H1 (cell line): ENCODE results near the gene GRAMD1B. TPM values are rescaled to one million over a fixed set of nuclear protein-coding genes. Genes with fewer than 3 reads are reported as not detected.

Experiments
- CTCF ChIA-PET: fragments of 300-600 bp; sonication (Branson Sonifier 250); formaldehyde crosslinking; loops from one replicate; lab custom pipeline; 2021; ENCODE audit not compliant: partially characterized antibody; lab: Charles Lee
- POLR2A ChIA-PET: fragments of 300-600 bp; sonication (Branson Sonifier 250); formaldehyde crosslinking; loops from one replicate; lab custom pipeline; 2021; ENCODE audit warnings: inconsistent platforms; ENCODE audit not compliant: partially characterized antibody; lab: Charles Lee
- DNase-seq, 2 experiments: peaks; one replicate each; pipeline versions ENCODE4 v3.0.0 to v3.0.0-alpha.2; 2010 to 2022; ENCODE audit warnings: low spot score in 2 of 2, low read depth in 1 of 2, mixed read lengths in 1 of 2
- FAIRE-seq: peaks from 2 replicates; lab custom pipeline; 2011; peaks lifted over from hg19 to GRCh38; lab: Jason Lieb, UNC
- H2AFZ ChIP-seq: 2 replicates; pipeline ENCODE4 v1.8.1; 2012; ENCODE audit warnings: low read length, inconsistent platforms
- H2AK5ac ChIP-seq: 2 replicates; pipeline ENCODE4 v1.6.1; 2013; ENCODE audit warnings: low read depth, low read length
- H2BK120ac ChIP-seq: replicated peaks from 2 replicates; pipeline ENCODE3; 2013; ENCODE audit warnings: low read depth, low read length, inconsistent platforms
- H2BK12ac ChIP-seq: 2 replicates; pipeline ENCODE4 v1.6.1; 2013; ENCODE audit warnings: low read depth, low read length
- H2BK15ac ChIP-seq: 2 replicates; pipeline ENCODE4 v1.6.1; 2013; ENCODE audit warnings: low read length
- H2BK20ac ChIP-seq: 2 replicates; pipeline ENCODE4 v1.6.1; 2013; ENCODE audit warnings: low read length
- H2BK5ac ChIP-seq: 2 replicates; pipeline ENCODE4 v1.6.1; 2013; ENCODE audit warnings: low read depth, low read length
- H3K14ac ChIP-seq: 2 replicates; pipeline ENCODE4 v1.6.1; 2013; ENCODE audit warnings: inconsistent platforms; ENCODE audit not compliant: insufficient read length
- H3K18ac ChIP-seq: 2 replicates; pipeline ENCODE4 v1.6.1; 2013; ENCODE audit warnings: low read length; ENCODE audit errors: extremely low read depth
- H3K23ac ChIP-seq: 2 replicates; pipeline ENCODE4 v1.6.1; 2013; ENCODE audit warnings: inconsistent platforms; ENCODE audit not compliant: insufficient read length
- H3K23me2 ChIP-seq: 2 replicates; pipeline ENCODE4 v1.6.1; 2013; ENCODE audit warnings: low read depth, low read length
- H3K27ac ChIP-seq: 2 replicates; pipeline ENCODE4 v1.6.1; 2011; ENCODE audit warnings: low read depth, low read length, inconsistent platforms
- H3K27me3 ChIP-seq, 4 experiments: replicated peaks in 1 of 4; 1 replicate in 1 of 4; 2 replicates in 3 of 4; pipeline versions ENCODE4 v1.6.1 to v1.8.1; 2011 to 2013; ENCODE audit warnings: low read length in 3 of 4, mild to moderate bottlenecking in 3 of 4, inconsistent platforms in 2 of 4, mixed read lengths in 2 of 4, moderate library complexity in 1 of 4; ENCODE audit not compliant: control insufficient read depth in 3 of 4, insufficient read depth in 3 of 4; ENCODE audit errors: extremely low read depth in 1 of 4
- H3K36me3 ChIP-seq, 4 experiments: 2 replicates each; pipeline versions ENCODE4 v1.6.1 to v1.8.1; 2011 to 2013; ENCODE audit warnings: mild to moderate bottlenecking in 4 of 4, low read length in 3 of 4, moderate library complexity in 2 of 4, control low read depth in 1 of 4, inconsistent platforms in 1 of 4; ENCODE audit not compliant: insufficient read depth in 4 of 4, control insufficient read depth in 2 of 4
- H3K4ac ChIP-seq: replicated peaks from 2 replicates; pipeline ENCODE3; 2013; ENCODE audit warnings: low read length, low read depth, mixed read lengths, inconsistent platforms; ENCODE audit not compliant: insufficient read length
- H3K4me1 ChIP-seq, 4 experiments: replicated peaks in 1 of 4; 1 replicate in 1 of 4; 2 replicates in 3 of 4; pipeline versions ENCODE4 v1.6.1 to v1.8.1; 2011 to 2013; ENCODE audit warnings: low read length in 3 of 4, inconsistent platforms in 2 of 4, mixed read lengths in 1 of 4; ENCODE audit not compliant: insufficient read depth in 4 of 4, control insufficient read depth in 3 of 4
- H3K4me2 ChIP-seq, 2 experiments: 2 replicates each; pipeline versions ENCODE4 v1.6.1 to v1.8.1; 2011 to 2013; ENCODE audit warnings: low read depth in 2 of 2, low read length in 2 of 2, control low read depth in 1 of 2, inconsistent platforms in 1 of 2, mild to moderate bottlenecking in 1 of 2; ENCODE audit not compliant: insufficient read depth in 1 of 2
- H3K4me3 ChIP-seq, 4 experiments: fragments of 200-600, 300-600 bp in 1 of 4; sonication (generic), shearing (Covaris generic), sonication (Bioruptor Twin) in 1 of 4; 2 replicates each; pipeline versions ENCODE4 v1.5.1 to v1.8.1; 2011 to 2016; ENCODE audit warnings: low read length in 4 of 4, low read depth in 3 of 4, control low read depth in 2 of 4, inconsistent platforms in 2 of 4, mild to moderate bottlenecking in 2 of 4, mixed read lengths in 1 of 4, moderate library complexity in 1 of 4; ENCODE audit not compliant: insufficient read depth in 2 of 4; ENCODE audit errors: extremely low read depth in 1 of 4
- H3K56ac ChIP-seq: replicated peaks from 2 replicates; pipeline ENCODE3; 2013; ENCODE audit warnings: low read depth, mild to moderate bottlenecking, mixed read lengths, low read length, inconsistent platforms; ENCODE audit not compliant: insufficient read length
- H3K79me1 ChIP-seq: 2 replicates; pipeline ENCODE4 v1.6.1; 2013; ENCODE audit warnings: low read depth, low read length, control low read depth
- H3K79me2 ChIP-seq, 2 experiments: 2 replicates each; pipeline versions ENCODE4 v1.6.1 to v1.8.1; 2012 to 2013; ENCODE audit warnings: low read length in 2 of 2, mild to moderate bottlenecking in 2 of 2, inconsistent platforms in 1 of 2; ENCODE audit not compliant: insufficient read depth in 2 of 2, control insufficient read depth in 1 of 2
- H3K9ac ChIP-seq, 4 experiments: replicated peaks in 1 of 4; 1 replicate in 1 of 4; 2 replicates in 3 of 4; pipeline versions ENCODE4 v1.6.1 to v1.8.1; 2011 to 2013; ENCODE audit warnings: low read depth in 3 of 4, low read length in 3 of 4, control low read depth in 2 of 4, mild to moderate bottlenecking in 2 of 4, moderate library complexity in 2 of 4, inconsistent platforms in 1 of 4; ENCODE audit errors: extremely low read depth in 1 of 4
- H3K9me3 ChIP-seq, 2 experiments: 2 replicates each; pipeline versions ENCODE4 v1.6.1 to v1.8.1; 2012 to 2013; ENCODE audit warnings: mild to moderate bottlenecking in 2 of 2, moderate library complexity in 2 of 2, control low read depth in 1 of 2, inconsistent platforms in 1 of 2, low read depth in 1 of 2, low read length in 1 of 2, mixed read lengths in 1 of 2; ENCODE audit not compliant: insufficient read depth in 2 of 2
- H4K20me1 ChIP-seq, 2 experiments: replicated peaks in 1 of 2; 2 replicates each; pipeline versions ENCODE3 to v1.8.1; 2011 to 2013; ENCODE audit warnings: inconsistent platforms in 2 of 2, low read length in 2 of 2, mild to moderate bottlenecking in 1 of 2; ENCODE audit not compliant: insufficient read depth in 2 of 2, control insufficient read depth in 1 of 2
- H4K5ac ChIP-seq: 2 replicates; pipeline ENCODE4 v1.6.1; 2013; ENCODE audit warnings: low read length, low read depth, mixed read lengths, inconsistent platforms; ENCODE audit not compliant: insufficient read length
- H4K8ac ChIP-seq: 2 replicates; pipeline ENCODE4 v1.8.0; 2013; ENCODE audit warnings: mild to moderate bottlenecking, moderate library complexity, low read length, inconsistent platforms; ENCODE audit not compliant: insufficient read depth; ENCODE audit errors: extremely low read depth
- H4K91ac ChIP-seq: replicated peaks from 2 replicates; pipeline ENCODE3; 2013; ENCODE audit warnings: low read length, mixed read lengths, inconsistent platforms; ENCODE audit not compliant: insufficient read length
- CHD2 ChIP-seq: IDR thresholded peaks from 2 replicates; pipeline ENCODE4 v1.6.1; 2012; ENCODE audit warnings: low read length, improper control_type of control experiment
- CREB1 ChIP-seq: IDR thresholded peaks from 2 replicates; pipeline ENCODE4 v1.6.1; 2012; ENCODE audit warnings: inconsistent platforms
- GABPA ChIP-seq: IDR thresholded peaks from 2 replicates; pipeline ENCODE4 v1.6.1; 2011; ENCODE audit warnings: mild to moderate bottlenecking, low read length, moderate library complexity, borderline replicate concordance; ENCODE audit not compliant: insufficient read depth
- HDAC6 ChIP-seq: IDR thresholded peaks from one replicate; pipeline ENCODE4 v1.7.1; 2012; ENCODE audit warnings: low read depth, mild to moderate bottlenecking, inconsistent platforms, low read length, moderate library complexity
- JUN ChIP-seq: IDR thresholded peaks from 2 replicates; pipeline ENCODE4 v1.6.1; 2011; ENCODE audit warnings: low read depth, mild to moderate bottlenecking, improper control_type of control experiment, low read length
- JUND ChIP-seq: IDR thresholded peaks from 2 replicates; pipeline ENCODE4 v1.6.1; 2011; ENCODE audit warnings: mild to moderate bottlenecking, improper control_type of control experiment, low read length
- KDM1A ChIP-seq: fragments of 200-600, 300-600 bp; sonication (generic); IDR thresholded peaks from 2 replicates; pipeline ENCODE4 v1.7.1; 2016; ENCODE audit warnings: mild to moderate bottlenecking, low read length, borderline replicate concordance
- KDM4A ChIP-seq: IDR thresholded peaks from one replicate; pipeline ENCODE4 v1.7.1; 2012; ENCODE audit warnings: low read depth, mild to moderate bottlenecking, moderate library complexity, low read length, inconsistent platforms; ENCODE audit not compliant: severe bottlenecking
- NRF1 ChIP-seq: IDR thresholded peaks from 2 replicates; pipeline ENCODE4 v1.6.1; 2011; ENCODE audit warnings: mild to moderate bottlenecking, low read depth, low read length, improper control_type of control experiment
- RNF2 ChIP-seq: fragments of 200-900, 300-1000 bp; sonication (generic); IDR thresholded peaks from 2 replicates; pipeline ENCODE4 v1.7.1; 2016; ENCODE audit warnings: borderline replicate concordance, low read depth, mild to moderate bottlenecking, antibody characterized with exemption, low read length; ENCODE audit not compliant: poor library complexity, severe bottlenecking; ENCODE audit errors: missing control alignments
- RXRA ChIP-seq: IDR thresholded peaks from 2 replicates; pipeline ENCODE4 v1.6.1; 2011; ENCODE audit warnings: low read depth, mild to moderate bottlenecking, low read length, moderate library complexity; ENCODE audit not compliant: insufficient read depth
- TAF1 ChIP-seq: IDR thresholded peaks from 2 replicates; pipeline ENCODE4 v1.6.1; 2011; ENCODE audit warnings: mild to moderate bottlenecking, low read depth, low read length
- TAF7 ChIP-seq: optimal IDR thresholded peaks from 2 replicates; pipeline ENCODE3; 2011; ENCODE audit warnings: low read depth, mild to moderate bottlenecking, inconsistent platforms, low read length, moderate library complexity, borderline replicate concordance
- TEAD4 ChIP-seq: IDR thresholded peaks from 2 replicates; pipeline ENCODE4 v1.6.1; 2012; ENCODE audit warnings: low read depth, low read length, inconsistent platforms, mixed read lengths
- WGBS, 2 experiments: shearing (Covaris generic) in 1 of 2; methylation state at CpG; one replicate each; pipeline versions ENCODE4 v1.1.6 to v1.1.7; 2013 to 2015; ENCODE audit warnings: low lambda C conversion rate in 2 of 2, mixed read lengths in 2 of 2, inconsistent platforms in 1 of 2, low coverage in 1 of 2, missing lambda C conversion rate in 1 of 2; ENCODE audit not compliant: insufficient replicate concordance in 2 of 2, insufficient coverage in 1 of 2, insufficient read length in 1 of 2; ENCODE audit errors: extremely low coverage in 1 of 2, missing lambda C conversion rate in 1 of 2; 5-methylcytosine and 5-hydroxymethylcytosine counted together
- polyA plus RNA-seq, 7 experiments: library from polyadenylated mRNA; depleted of rRNA in 3 of 7; stranded (reverse) in 5 of 7; unstranded in 2 of 7; fragments of >200 nt in 5 of 7; fragments of 200-250 nt in 2 of 7; gene quantifications; 1 replicate in 5 of 7; 2 replicates in 1 of 7; 4 replicates in 1 of 7; pipeline versions ENCODE4 v1.2.1 to v1.2.3, GENCODE V29; 2011 to 2013; ENCODE audit warnings: missing spikeins in 2 of 7, mixed read lengths in 2 of 7
- total RNA-seq: library from RNA; stranded (reverse); fragmentation: NEBNext Ultra II Directional; extraction: Animal tissue kit (Norgen Biotek cat#: 25700); gene quantifications from 2 replicates; pipeline ENCODE4 v1.2.1, GENCODE V29; 2021

The GRAMD1B gene
- total and polyA plus RNA-seq, 2 of the 8 experiments (the other 6 are each of a cell fraction or from before 2014, with no cell fraction given) = 10.1 to 21.2 TPM

DNA sequence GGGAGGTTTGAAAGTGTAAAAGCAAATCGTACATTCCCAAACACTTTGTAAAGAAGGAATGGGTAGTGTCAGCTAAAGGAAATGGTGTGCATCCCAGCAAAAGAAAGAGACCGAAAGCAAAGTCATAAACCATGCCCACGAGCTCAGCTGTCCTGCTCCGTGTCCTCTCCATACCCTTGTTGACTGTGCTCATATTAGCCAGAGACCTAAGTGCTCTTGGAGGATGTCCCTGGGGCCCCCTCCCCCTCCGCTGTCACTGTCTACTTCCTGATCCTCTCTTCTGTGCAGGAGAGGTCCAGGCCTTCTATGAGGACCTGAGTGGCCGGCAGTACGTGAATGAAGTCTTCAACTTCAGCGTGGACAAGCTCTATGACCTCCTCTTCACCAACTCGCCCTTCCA lies 178.3 kb downstream of the GRAMD1B start:
- H3K9me3 ChIP-seq = no peaks in the 10 kb centered on the region
- no peak overlapping the region for H3K9ac ChIP-seq
- H2BK5ac ChIP-seq = no peak overlapping the region
- TF ChIP-seq RNF2 (no peak), TAF1 (no peak), JUND (no peak), HDAC6 (no peak), KDM4A (no peak), CREB1 (no peak), RXRA (no peak), GABPA (no peak), NRF1 (no peak), CHD2 (no peak), JUN (no peak), TAF7 (no peak), KDM1A (no peak), TEAD4 (no peak)
- 91% methylated on average over 9 of the region's 9 CpGs; no CpG with 5 or more reads in 1 of the 2 experiments for WGBS, 2 experiments
- H3K4me1 ChIP-seq = no peaks in the 10 kb centered on the region
- H4K5ac ChIP-seq = no peak overlapping the region
- no peak overlapping the region for H3K18ac ChIP-seq
- H4K91ac ChIP-seq = no peak overlapping the region
- no peak overlapping the region for H3K4ac ChIP-seq
- no peak for DNase-seq
- no peak overlapping the region for H3K4me3 ChIP-seq
- no peak overlapping the region for H3K14ac ChIP-seq
- no peak overlapping the region for H2AK5ac ChIP-seq
- no peak overlapping the region for H2BK15ac ChIP-seq
- no peak overlapping the region for H2BK12ac ChIP-seq
- H4K8ac ChIP-seq = no peak overlapping the region
- no peaks in the 10 kb centered on the region for H3K79me2 ChIP-seq
- no peaks in the 10 kb centered on the region for H3K27me3 ChIP-seq
- H3K4me2 ChIP-seq = no peak overlapping the region
- ChIA-PET POLR2A (no interaction called here), CTCF (interaction anchor here (0.5 to 3.1 kb wide), 5 partner anchors 11 to 198 kb away, joined by 3 to 10 read pairs (median 4); no protein-coding TSS in a partner anchor)
- H3K36me3 ChIP-seq = peaks cover 4 to 32% (median 17%) of the 10 kb centered on the region in 4 experiments; a peak in 7 of 8 replicates
- H2AFZ ChIP-seq = no peak overlapping the region
- no peaks in the 10 kb centered on the region for H3K23me2 ChIP-seq
- H3K27ac ChIP-seq = no peak overlapping the region
- no peak overlapping the region for H3K23ac ChIP-seq
- no peak overlapping the region for H3K56ac ChIP-seq
- H2BK120ac ChIP-seq = no peak overlapping the region
- no peak for FAIRE-seq
- H3K79me1 ChIP-seq = no peaks in the 10 kb centered on the region
- H2BK20ac ChIP-seq = no peak overlapping the region
- H4K20me1 ChIP-seq = peaks cover 0 to 2% of the 10 kb centered on the region in 2 experiments
